Myocyte (in vitro differentiated cells): ENCODE results near the gene VTI1A. TPM values are rescaled to one million over a fixed set of nuclear protein-coding genes. Genes with fewer than 3 reads are reported as not detected.
"Not testable (repeated sequence)": the region's sequence is repeated elsewhere in the genome, so short reads cannot be mapped to it uniquely, and the experiment has no call there.

Experiments used
- DNase-seq: peaks from one replicate; pipeline ENCODE4 v3.0.0-alpha.2; 2012; ENCODE audit warnings: low read depth
- microRNA-seq: library from miRNA; unstranded; fragments of <30 nt; microRNA quantifications from one replicate; pipeline ENCODE4, GENCODE V29; 2016
- total RNA-seq: library from RNA; depleted of rRNA; stranded (reverse); fragments of >200 nt; gene quantifications from 2 replicates; pipeline ENCODE4 v1.2.3, GENCODE V29; 2014

Gene VTI1A
- total RNA-seq, 1 donor from 2014 or later: 35.3 TPM

GRCh38 chr10:112851181-112851580, 404.2 kb downstream of the VTI1A start:
- no peak for DNase-seq

GRCh38 chr10:112851588-112852211, 404.7 kb downstream of the VTI1A start:
- DNase-seq: no peak

GRCh38 chr10:112852306-112852705, 405.3 kb downstream of the VTI1A start:
- no peak for DNase-seq

GRCh38 chr10:112855134-112855533, 408.1 kb downstream of the VTI1A start:
- no peak for DNase-seq

- no peak for DNase-seq
These were observed 410.5 kb downstream of the VTI1A start for GRCh38 chr10:112857493-112857892.

- no peak for DNase-seq
These were observed 412.1 kb downstream of the VTI1A start for GRCh38 chr10:112858986-112859651.

GRCh38 chr10:112859793-112860192, 412.8 kb downstream of the VTI1A start:
- DNase-seq: no peak

- not testable (repeated sequence) for DNase-seq
These were observed 416.4 kb downstream of the VTI1A start for GRCh38 chr10:112863461-112863860.

Small RNA genes lying within 50 kb of the gene (microRNA-seq; reads per million reads assigned to microRNA genes)
- gene MIR4295: not detected

Other genes starting within 250 kb of the VTI1A start
- 0.05 TPM in 1 of 2 replicates, not detected in the other for gene TECTB, start 163.8 kb upstream of the VTI1A start, total RNA-seq
- 0.52 and 0.88 TPM in 2 replicates for gene ACSL5, start 73.1 kb upstream of the VTI1A start, total RNA-seq
- 15.3 and 26.8 TPM in 2 replicates for gene ZDHHC6, start 301 bp upstream of the VTI1A start, total RNA-seq